Amniotic epithelial cell (primary cell): ENCODE measurements around the gene OMA1.

Experiments
- DNase-seq: peaks from one replicate; pipeline ENCODE4 v3.0.0-alpha.2; 2010; ENCODE audit warnings: low read depth

The OMA1 gene

DNA sequence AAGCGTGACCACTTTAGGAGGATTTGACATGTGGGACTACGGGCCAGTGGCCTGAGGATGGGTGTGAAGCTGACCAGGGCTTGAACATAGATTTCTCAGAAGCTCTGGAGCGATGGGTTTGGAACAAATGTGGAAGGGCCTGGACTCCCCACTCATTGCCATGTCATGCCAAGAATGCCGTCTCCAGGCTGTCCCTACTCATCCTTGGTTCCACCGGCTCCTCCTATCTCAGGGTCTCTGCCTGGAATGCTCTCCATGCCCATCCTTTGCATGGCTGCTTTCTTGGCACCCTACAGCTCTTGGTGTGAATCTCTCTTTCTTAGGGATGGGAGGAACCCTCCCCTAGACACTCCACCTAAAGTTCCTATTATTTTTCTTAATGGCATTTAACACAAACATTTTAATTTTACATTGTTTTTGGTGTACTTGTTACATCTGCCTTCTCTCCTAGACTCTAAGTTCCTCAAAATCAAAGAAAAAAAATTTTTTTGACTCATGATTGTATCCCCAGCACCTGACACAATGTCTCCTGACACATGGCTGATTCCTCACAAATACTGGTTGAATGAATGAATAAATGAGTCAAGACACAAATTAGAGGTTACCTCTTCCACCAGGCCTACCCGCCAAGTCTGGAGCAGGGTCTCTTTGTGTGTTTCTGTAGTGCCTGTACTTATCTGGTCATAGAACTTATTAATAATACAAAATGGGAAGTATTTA is 114.5 kb downstream of the OMA1 start:
- DNase-seq, result no peak
